IMR-90 (cell line): ENCODE measurements around the gene MECP2.

Experiments
- CEBPB ChIP-seq: IDR thresholded peaks from 2 replicates; pipeline ENCODE4 v1.6.1; 2012; ENCODE audit warnings: low read depth, low read length, improper control_type of control experiment
- CTCF ChIP-seq: conservative IDR thresholded peaks from 2 replicates; pipeline ENCODE4 v1.5.1; 2012; ENCODE audit warnings: mild to moderate bottlenecking, low read depth, low read length, improper control_type of control experiment
- MAZ ChIP-seq: IDR thresholded peaks from 2 replicates; pipeline ENCODE4 v1.6.1; 2012; ENCODE audit warnings: low read depth, mild to moderate bottlenecking, low read length, improper control_type of control experiment, moderate library complexity, borderline replicate concordance
- MXI1 ChIP-seq: IDR thresholded peaks from 2 replicates; pipeline ENCODE4 v1.6.1; 2012; ENCODE audit warnings: low read depth, mild to moderate bottlenecking, low read length, moderate library complexity, borderline replicate concordance
- NFE2L2 ChIP-seq: fragments of 150-350 bp; IDR thresholded peaks from 2 replicates; pipeline ENCODE4 v1.6.1; 2016; ENCODE audit warnings: low read depth, mild to moderate bottlenecking, low read length
- POLR2A ChIP-seq: IDR thresholded peaks from 2 replicates; pipeline ENCODE4 v1.6.1; 2012; ENCODE audit warnings: mild to moderate bottlenecking, low read depth, low read length
- RAD21 ChIP-seq: IDR thresholded peaks from 2 replicates; pipeline ENCODE4 v1.6.1; 2012; ENCODE audit warnings: low read length, improper control_type of control experiment
- RCOR1 ChIP-seq: IDR thresholded peaks from 2 replicates; pipeline ENCODE4 v1.6.1; 2012; ENCODE audit warnings: mild to moderate bottlenecking, low read length, improper control_type of control experiment; ENCODE audit not compliant: insufficient replicate concordance
- SMC3 ChIP-seq: fragments of 150-350 bp; IDR thresholded peaks from 2 replicates; pipeline ENCODE4 v1.6.1; 2016; ENCODE audit warnings: low read depth, mild to moderate bottlenecking, antibody characterized with exemption, low read length, moderate library complexity

GRCh38 chrX:154083126-154083517 is 14.4 kb downstream of the MECP2 start:
- TF ChIP-seq POLR2A (no peak), CTCF (no peak), RAD21 (no peak), MAZ (no peak), NFE2L2 (no peak), CEBPB (no peak), SMC3 (no peak), MXI1 (no peak), RCOR1 (no peak)
